Lung (tissue), 12 donors: ENCODE data around the gene EVI5L. TPM values are rescaled to one million over a fixed set of nuclear protein-coding genes. Genes with fewer than 3 reads are reported as not detected.

ENCODE experiments used
- ATAC-seq: fragments of 200-7000 bp; cut with Tn5 transposase; one replicate; pipeline ENCODE4 v1.9.1; 2020; ENCODE audit warnings: moderate number of reproducible peaks; ENCODE audit not compliant: insufficient read depth, low FRiP score
- DNase-seq, 3 donors: peaks; one replicate each; pipeline ENCODE4 v3.0.0-alpha.2; 2013 to 2017
- H3K27ac ChIP-seq, 2 donors: one replicate each; pipeline ENCODE4 v1.5.1; 2013; ENCODE audit warnings: mild to moderate bottlenecking in 2 of 2, moderate library complexity in 2 of 2, control low read depth in 1 of 2, inconsistent platforms in 1 of 2, low read depth in 1 of 2, low read length in 1 of 2
- H3K27me3 ChIP-seq, 3 donors: one replicate each; pipeline ENCODE4 v1.5.1; 2013; ENCODE audit warnings: low read length in 2 of 3; ENCODE audit not compliant: control insufficient read depth in 3 of 3, insufficient read depth in 3 of 3
- H3K36me3 ChIP-seq, 4 donors: one replicate each; pipeline ENCODE4 v1.5.1; 2013; ENCODE audit warnings: low read length in 4 of 4, mild to moderate bottlenecking in 1 of 4, moderate library complexity in 1 of 4; ENCODE audit not compliant: control insufficient read depth in 4 of 4, insufficient read depth in 4 of 4
- H3K4me1 ChIP-seq, 5 donors: one replicate each; pipeline ENCODE4 v1.5.1; 2013; ENCODE audit warnings: low read length in 5 of 5, mild to moderate bottlenecking in 2 of 5, moderate library complexity in 1 of 5; ENCODE audit not compliant: control insufficient read depth in 5 of 5, insufficient read depth in 5 of 5
- H3K4me3 ChIP-seq: one replicate; pipeline ENCODE4 v1.5.1; 2013; ENCODE audit warnings: mild to moderate bottlenecking, control low read depth, moderate library complexity
- H3K9ac ChIP-seq, 2 donors: one replicate each; pipeline ENCODE4 v1.5.1; 2013; ENCODE audit warnings: low read length in 2 of 2, control low read depth in 1 of 2; ENCODE audit not compliant: insufficient read depth in 1 of 2
- H3K9me3 ChIP-seq, 4 donors: one replicate each; pipeline ENCODE4 v1.5.1; 2013; ENCODE audit warnings: low read length in 3 of 4, mild to moderate bottlenecking in 1 of 4, moderate library complexity in 1 of 4; ENCODE audit not compliant: control insufficient read depth in 4 of 4, insufficient read depth in 3 of 4
- CTCF ChIP-seq: IDR thresholded peaks from 2 replicates; pipeline ENCODE4 v1.5.1; 2012; ENCODE audit warnings: mild to moderate bottlenecking; ENCODE audit errors: control extremely low read depth, extremely low read depth
- WGBS, 2 donors: extraction: QIAGEN DNeasy Blood & Tissue Kit; methylation state at CpG; one replicate each; pipeline ENCODE4 v1.1.7; 2013; 5-methylcytosine and 5-hydroxymethylcytosine counted together
- polyA plus RNA-seq, 2 donors: library from polyadenylated mRNA; stranded (reverse); fragments of 200-250 nt; gene quantifications; one replicate each; pipeline ENCODE4 v1.2.1, GENCODE V29; 2013
- total RNA-seq, 2 donors: library from RNA; depleted of rRNA in 1 of 2; stranded (reverse); fragments of >200 nt in 1 of 2; gene quantifications; one replicate each; pipeline ENCODE4 v1.2.1, GENCODE V29; 2014 to 2021
- donor health status: control.
- donor health status: control.
- donor health status: Bipolar disorder and iron deficiency.
- donor health status: healthy.
- donor health status: DM: yes; HTN: yes; CAD: no.

EVI5L gene
- total and polyA plus RNA-seq, 4 donors, result 10.7 to 18.6 (median 12.6) TPM

- no peaks in the 10 kb centered on the region for H3K36me3 ChIP-seq
- H3K9me3 ChIP-seq, result no peaks in the 10 kb centered on the region
- no peak for ATAC-seq
- WGBS, 2 donors, result 81 to 89% methylated on average over 11 of the region's 11 CpGs
- no peaks in the 10 kb centered on the region for H3K27me3 ChIP-seq
- no peak for DNase-seq
- H3K9ac ChIP-seq, result no peak overlapping the region
- H3K27ac ChIP-seq, result no peak overlapping the region
- TF ChIP-seq CTCF, result no peak
- H3K4me1 ChIP-seq, result peaks cover 0 to 6% (median 0%) of the 10 kb centered on the region in 5 donors
- peak overlapping the region; percentile 4 for H3K4me3 ChIP-seq
Measured at GRCh38 chr19:7897292-7897691, 67.3 kb downstream of the EVI5L start.

GRCh38 chr19:7898967-7899366 is 68.9 kb downstream of the EVI5L start:
- Histone ChIP-seq H3K9ac (no peak overlapping the region), H3K36me3 (no peaks in the 10 kb centered on the region), H3K27ac (no peak overlapping the region), H3K4me3 (no peak overlapping the region), H3K9me3 (no peaks in the 10 kb centered on the region), H3K4me1 (peaks cover 0 to 9% (median 0%) of the 10 kb centered on the region in 5 donors), H3K27me3 (no peaks in the 10 kb centered on the region)
- no peak for TF ChIP-seq CTCF
- DNase-seq, result no peak
- no peak for ATAC-seq
- WGBS, 2 donors, result 90 to 96% methylated on average over 16 of the region's 16 CpGs

GRCh38 chr19:7899751-7900378 is 69.8 kb downstream of the EVI5L start:
- Histone ChIP-seq H3K36me3 (no peaks in the 10 kb centered on the region), H3K27me3 (no peaks in the 10 kb centered on the region), H3K9me3 (no peaks in the 10 kb centered on the region), H3K27ac (no peak overlapping the region), H3K4me3 (no peak overlapping the region), H3K9ac (no peak overlapping the region), H3K4me1 (peaks cover 0 to 16% (median 4%) of the 10 kb centered on the region in 5 donors)
- ATAC-seq (no peak), DNase-seq (no peak)
- 92 to 93% methylated on average over 34 of the region's 34 CpGs for WGBS, 2 donors
- no peak for TF ChIP-seq CTCF

- TF ChIP-seq CTCF, result no peak
- ATAC-seq (no peak), DNase-seq (no peak)
- Histone ChIP-seq H3K36me3 (no peaks in the 10 kb centered on the region), H3K4me3 (no peak overlapping the region), H3K4me1 (peaks cover 0 to 21% (median 6%) of the 10 kb centered on the region in 5 donors), H3K27me3 (no peaks in the 10 kb centered on the region), H3K9ac (no peak overlapping the region), H3K9me3 (no peaks in the 10 kb centered on the region), H3K27ac (no peak overlapping the region)
- 82 to 89% methylated on average over 21 of the region's 21 CpGs for WGBS, 2 donors
Measured at GRCh38 chr19:7900401-7900870, 70.4 kb downstream of the EVI5L start.
